Activated CD8-positive, alpha-beta memory T cell treated with anti-CD3 and anti-CD28 coated beads, Interleukin-2, amount 50 U/mL, for 24 hours (primary cell): ENCODE data around the gene RYR2.
"Not testable (repeated sequence)": the region's sequence is repeated elsewhere in the genome, so short reads cannot be mapped to it uniquely, and the experiment has no call there.

Experiments used
- DNase-seq: peaks from one replicate; pipeline ENCODE4 v3.0.0-alpha.2; 2020; ENCODE audit errors: extremely low read depth

RYR2 gene

GRCh38 chr1:237789619-237790018, 747.6 kb downstream of the RYR2 start:
- DNase-seq: no peak

- DNase-seq: no peak
Observed at GRCh38 chr1:237791592-237791991, 749.6 kb downstream of the RYR2 start.

GRCh38 chr1:237792149-237792548, 750.2 kb downstream of the RYR2 start:
- no peak for DNase-seq

GRCh38 chr1:237792726-237793125, 750.7 kb downstream of the RYR2 start:
- DNase-seq: no peak

GRCh38 chr1:237794071-237794470, 752.1 kb downstream of the RYR2 start:
- DNase-seq: no peak

- no peak for DNase-seq
Observed at GRCh38 chr1:237795558-237795957, 753.6 kb downstream of the RYR2 start.

GRCh38 chr1:237799762-237800474, 757.9 kb downstream of the RYR2 start:
- DNase-seq: no peak

- no peak for DNase-seq
Observed at GRCh38 chr1:237804516-237804915, 762.5 kb downstream of the RYR2 start.

- no peak for DNase-seq
Observed at GRCh38 chr1:237809099-237809498, 767.1 kb downstream of the RYR2 start.

- no peak for DNase-seq
Observed at GRCh38 chr1:237811633-237812032, 769.6 kb downstream of the RYR2 start.

- no peak for DNase-seq
Observed at GRCh38 chr1:237812061-237812460, 770.1 kb downstream of the RYR2 start.

GRCh38 chr1:237814319-237814924, 772.4 kb downstream of the RYR2 start:
- no peak for DNase-seq

GRCh38 chr1:237817277-237817676, 775.3 kb downstream of the RYR2 start:
- no peak for DNase-seq

GRCh38 chr1:237820634-237821033, 778.6 kb downstream of the RYR2 start:
- not testable (repeated sequence) for DNase-seq

- no peak for DNase-seq
Observed at GRCh38 chr1:237832858-237833257, 790.9 kb downstream of the RYR2 start.

- no peak for DNase-seq
Observed at GRCh38 chr1:237834048-237834447, 792.1 kb downstream of the RYR2 start.

GRCh38 chr1:237834461-237834860, 792.5 kb downstream of the RYR2 start:
- DNase-seq: no peak

GRCh38 chr1:237838320-237838719, 796.3 kb downstream of the RYR2 start:
- no peak for DNase-seq

GRCh38 chr1:237838904-237839534, 797.0 kb downstream of the RYR2 start:
- no peak for DNase-seq

GRCh38 chr1:237841485-237841884, 799.5 kb downstream of the RYR2 start:
- DNase-seq: no peak

- DNase-seq: not testable (repeated sequence)
Observed at GRCh38 chr1:237843516-237843915, 801.5 kb downstream of the RYR2 start.

- no peak for DNase-seq
Observed at GRCh38 chr1:237851210-237851845, 809.3 kb downstream of the RYR2 start.

- no peak for DNase-seq
Observed at GRCh38 chr1:237852342-237852741, 810.4 kb downstream of the RYR2 start.
